HepG2 (cell line): ENCODE results near the gene MRPL27. TPM values are rescaled to one million over a fixed set of nuclear protein-coding genes. Genes with fewer than 3 reads are reported as not detected.

Experiments
- CCAR2 ChIP-seq: fragments of 200-400 bp; formaldehyde crosslinking; optimal IDR thresholded peaks from 2 replicates; pipeline ENCODE3; 2018; ENCODE audit warnings: low read depth, mild to moderate bottlenecking, low read length, moderate library complexity
- CENPX ChIP-seq: sonication (generic); formaldehyde crosslinking; IDR thresholded peaks from 2 replicates; pipeline ENCODE4 v1.9.0; 2021; ENCODE audit warnings: mild to moderate bottlenecking, missing genetic modification reagents, moderate library complexity
- EP300 ChIP-seq, 3 experiments: sonication (generic) in 1 of 3; formaldehyde crosslinking in 1 of 3; IDR thresholded peaks; 2 replicates each; pipeline versions ENCODE4 v1.5.1 to v1.6.1; 2011 to 2020; ENCODE audit warnings: low read depth in 2 of 3, low read length in 2 of 3, borderline replicate concordance in 1 of 3, improper control_type of control experiment in 1 of 3, mild to moderate bottlenecking in 1 of 3, missing genetic modification reagents in 1 of 3, moderate library complexity in 1 of 3
- ETS1 ChIP-seq: sonication (generic); formaldehyde crosslinking; IDR thresholded peaks from 2 replicates; pipeline ENCODE4 v1.4.0; 2020; ENCODE audit warnings: missing genetic modification reagents
- GLI4 ChIP-seq: sonication (generic); formaldehyde crosslinking; IDR thresholded peaks from 2 replicates; pipeline ENCODE4 v1.5.1; 2020; ENCODE audit warnings: missing genetic modification reagents, mild to moderate bottlenecking, moderate library complexity, borderline replicate concordance
- HES4 ChIP-seq: sonication (generic); formaldehyde crosslinking; IDR thresholded peaks from 2 replicates; pipeline ENCODE4 v1.9.0; 2021; ENCODE audit warnings: mild to moderate bottlenecking, missing genetic modification reagents, borderline replicate concordance
- ISX ChIP-seq: sonication (generic); formaldehyde crosslinking; conservative IDR thresholded peaks from 2 replicates; pipeline ENCODE4 v1.5.0; 2020; ENCODE audit warnings: missing genetic modification reagents
- KLF9 ChIP-seq: IDR thresholded peaks from 2 replicates; pipeline ENCODE4 v1.6.1; 2016; ENCODE audit warnings: low read depth
- MXI1 ChIP-seq: IDR thresholded peaks from 3 replicates; pipeline ENCODE4 v1.6.1; 2012; ENCODE audit warnings: low read depth, low read length, inconsistent platforms, borderline replicate concordance
- NR2C2 ChIP-seq: sonication (generic); formaldehyde crosslinking; IDR thresholded peaks from 2 replicates; pipeline ENCODE4 v1.4.0; 2020; ENCODE audit warnings: missing genetic modification reagents, mild to moderate bottlenecking, moderate library complexity, borderline replicate concordance
- PATZ1 ChIP-seq: sonication (generic); formaldehyde crosslinking; IDR thresholded peaks from 2 replicates; pipeline ENCODE4 v1.4.0; 2020; ENCODE audit warnings: missing genetic modification reagents
- SYNCRIP ChIP-seq: fragments of 200-400 bp; formaldehyde crosslinking; IDR thresholded peaks from 2 replicates; pipeline ENCODE4 v1.6.1; 2018; ENCODE audit warnings: mild to moderate bottlenecking, low read depth, low read length; ENCODE audit not compliant: insufficient read depth
- ZBTB46 ChIP-seq: sonication (generic); formaldehyde crosslinking; IDR thresholded peaks from 2 replicates; pipeline ENCODE4 v1.4.0; 2020; ENCODE audit warnings: mild to moderate bottlenecking, missing genetic modification reagents, borderline replicate concordance
- ZNF235 ChIP-seq: sonication (generic); formaldehyde crosslinking; IDR thresholded peaks from 2 replicates; pipeline ENCODE4 v1.8.1; 2023; ENCODE audit warnings: mild to moderate bottlenecking, missing genetic modification reagents, borderline replicate concordance
- ZNF326 ChIP-seq: sonication (generic); formaldehyde crosslinking; IDR thresholded peaks from 2 replicates; pipeline ENCODE4 v1.4.0; 2020; ENCODE audit warnings: missing genetic modification reagents, borderline replicate concordance
- ZNF496 ChIP-seq: sonication (generic); formaldehyde crosslinking; IDR thresholded peaks from 2 replicates; pipeline ENCODE4 v1.8.1; 2023; ENCODE audit warnings: mild to moderate bottlenecking, moderate library complexity, missing genetic modification reagents; ENCODE audit not compliant: insufficient replicate concordance
- ZNF543 ChIP-seq: sonication (generic); formaldehyde crosslinking; IDR thresholded peaks from 2 replicates; pipeline ENCODE4 v1.4.0; 2020; ENCODE audit warnings: mild to moderate bottlenecking, missing genetic modification reagents
- ZNF703 ChIP-seq: sonication (generic); formaldehyde crosslinking; IDR thresholded peaks from 2 replicates; pipeline ENCODE4 v1.5.1; 2020; ENCODE audit warnings: missing genetic modification reagents, mild to moderate bottlenecking, moderate library complexity, borderline replicate concordance
- ZNF782 ChIP-seq: sonication (generic); formaldehyde crosslinking; IDR thresholded peaks from 2 replicates; pipeline ENCODE4 v1.4.0; 2020; ENCODE audit warnings: missing genetic modification reagents, mild to moderate bottlenecking, borderline replicate concordance
- ZNF83 ChIP-seq: sonication (generic); formaldehyde crosslinking; IDR thresholded peaks from 2 replicates; pipeline ENCODE4 v1.4.0; 2020; ENCODE audit warnings: missing genetic modification reagents, mild to moderate bottlenecking, borderline replicate concordance
- polyA plus RNA-seq, 8 experiments: library from polyadenylated mRNA; depleted of rRNA in 3 of 8; stranded (reverse) in 7 of 8; unstranded in 1 of 8; fragments of >200 nt; fragmentation: Illumina TruSeq in 4 of 8; extraction: Trizol in 4 of 8; gene quantifications; 2 replicates each; pipeline versions ENCODE4 v1.2.1 to v1.2.3, GENCODE V29; 2011 to 2016; ENCODE audit warnings: low read depth in 4 of 8, missing spikeins in 1 of 8, mixed read lengths in 1 of 8; ENCODE audit not compliant: insufficient read depth in 1 of 8
- total RNA-seq, 5 experiments: library from RNA; depleted of rRNA; stranded (reverse); fragments of >200 nt; fragmentation: Illumina TruSeq; extraction: Trizol; gene quantifications; 2 replicates each; pipeline ENCODE4 v1.2.3, GENCODE V29; 2016; ENCODE audit warnings: low read depth in 1 of 5

The MRPL27 gene
- total and polyA plus RNA-seq, 2 of the 13 experiments (the other 11 are each of a cell fraction or from before 2014, with no cell fraction given), result 137 to 217 TPM

DNA sequence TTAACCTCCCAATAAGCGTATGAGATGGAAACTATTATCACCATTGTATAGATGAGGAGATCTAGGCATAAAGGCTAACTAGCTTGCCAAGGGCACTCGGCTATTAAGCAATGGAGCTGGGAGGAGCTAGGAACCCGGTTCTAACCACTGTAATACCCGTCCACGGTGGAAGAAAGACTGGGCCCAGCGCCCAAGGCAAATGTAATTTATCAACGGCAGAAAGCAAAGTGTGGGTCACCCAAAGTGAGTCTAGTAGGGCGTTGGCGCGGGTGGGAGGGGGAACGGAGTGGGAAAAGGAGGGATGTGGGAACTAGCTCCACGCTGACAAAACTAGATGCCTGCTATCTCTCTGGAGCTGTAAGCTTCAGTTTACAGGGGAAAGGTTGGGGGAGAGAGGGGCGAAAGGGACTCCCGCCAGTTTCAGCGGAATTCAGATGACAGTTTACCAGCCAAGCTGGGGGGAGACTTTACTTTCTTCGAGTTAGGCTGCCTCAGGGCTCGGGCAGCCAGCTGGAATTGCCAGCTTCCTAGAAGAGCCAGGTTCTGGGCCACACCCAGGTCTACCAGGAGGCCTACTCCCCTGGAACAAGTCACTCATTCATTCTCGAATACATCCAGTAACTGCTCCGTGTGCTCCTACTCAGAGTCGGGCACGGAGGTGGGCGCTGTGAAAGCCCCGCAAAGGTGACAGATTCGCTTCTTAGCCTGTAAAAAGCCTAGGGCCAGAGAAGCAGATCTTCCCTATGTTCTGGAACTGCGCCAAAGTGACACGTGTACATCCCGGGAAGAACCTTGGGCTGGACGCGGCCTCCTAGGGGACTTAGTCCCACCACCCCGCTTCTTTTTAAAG, 23.5 kb upstream of the MRPL27 start (continued):
- 0 out of 3 replicates have a peak, but pooled peaks have one; percentile 17 for TF ChIP-seq MXI1
- TF ChIP-seq ETS1 (CRISPR knock-in tag), result no peak
- TF ChIP-seq ZBTB46 (CRISPR knock-in tag), result no peak
- TF ChIP-seq GLI4 (CRISPR knock-in tag), result no peak
- TF ChIP-seq HES4 (CRISPR knock-in tag), result no peak
- TF ChIP-seq ZNF703 (CRISPR knock-in tag), result 0 out of 2 replicates have a peak, but pooled peaks have one; percentile 49
- no peak for TF ChIP-seq ZNF235 (CRISPR knock-in tag)
- TF ChIP-seq CENPX, result no peak
- TF ChIP-seq EP300 (IDR thresholded peaks at IDR 0.05; ENCODE audit: low read depth in 2 of 2, low read length in 2 of 2), result no peak
- TF ChIP-seq EP300 (CRISPR knock-in tag; IDR thresholded peaks at IDR 0.05; ENCODE audit: borderline replicate concordance), result no peak
- TF ChIP-seq ZNF543 (CRISPR knock-in tag), result no peak
- TF ChIP-seq KLF9 (CRISPR knock-in tag), result no peak
- TF ChIP-seq ZNF496, result no peak
- no peak for TF ChIP-seq PATZ1
- TF ChIP-seq ZNF326 (CRISPR knock-in tag), result no peak
- TF ChIP-seq ZNF782, result no peak
- no peak for TF ChIP-seq NR2C2 (CRISPR knock-in tag)
- no peak for TF ChIP-seq SYNCRIP
- no peak for TF ChIP-seq ISX (CRISPR knock-in tag)
- no peak for TF ChIP-seq ZNF83 (CRISPR knock-in tag)
- TF ChIP-seq CCAR2, result no peak
